ENCODE measurements around the gene PEX11B.
"Not testable (repeated sequence)": the region's sequence is repeated elsewhere in the genome, so short reads cannot be mapped to it uniquely, and the experiment has no call there.

PEX11B gene

DNA sequence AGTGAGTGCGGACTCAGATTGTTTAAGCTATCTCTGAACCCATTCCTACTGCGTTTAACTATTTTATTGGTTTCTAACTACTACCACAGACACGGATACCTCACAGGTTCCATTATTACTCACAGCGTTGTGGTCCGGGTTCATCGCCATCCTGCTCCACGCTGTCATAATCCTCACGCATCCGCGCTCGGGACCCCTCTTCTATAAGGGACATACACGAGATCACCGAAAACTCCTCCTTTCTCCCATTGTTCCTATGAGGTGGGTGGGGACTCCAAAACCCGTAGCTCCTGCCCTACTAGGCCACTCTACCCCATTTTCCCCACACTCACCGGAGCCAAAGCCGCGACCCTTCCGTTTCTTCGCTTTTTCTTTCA is 8.2 kb upstream of the PEX11B start:
- TF ChIP-seq, protein P1, sequence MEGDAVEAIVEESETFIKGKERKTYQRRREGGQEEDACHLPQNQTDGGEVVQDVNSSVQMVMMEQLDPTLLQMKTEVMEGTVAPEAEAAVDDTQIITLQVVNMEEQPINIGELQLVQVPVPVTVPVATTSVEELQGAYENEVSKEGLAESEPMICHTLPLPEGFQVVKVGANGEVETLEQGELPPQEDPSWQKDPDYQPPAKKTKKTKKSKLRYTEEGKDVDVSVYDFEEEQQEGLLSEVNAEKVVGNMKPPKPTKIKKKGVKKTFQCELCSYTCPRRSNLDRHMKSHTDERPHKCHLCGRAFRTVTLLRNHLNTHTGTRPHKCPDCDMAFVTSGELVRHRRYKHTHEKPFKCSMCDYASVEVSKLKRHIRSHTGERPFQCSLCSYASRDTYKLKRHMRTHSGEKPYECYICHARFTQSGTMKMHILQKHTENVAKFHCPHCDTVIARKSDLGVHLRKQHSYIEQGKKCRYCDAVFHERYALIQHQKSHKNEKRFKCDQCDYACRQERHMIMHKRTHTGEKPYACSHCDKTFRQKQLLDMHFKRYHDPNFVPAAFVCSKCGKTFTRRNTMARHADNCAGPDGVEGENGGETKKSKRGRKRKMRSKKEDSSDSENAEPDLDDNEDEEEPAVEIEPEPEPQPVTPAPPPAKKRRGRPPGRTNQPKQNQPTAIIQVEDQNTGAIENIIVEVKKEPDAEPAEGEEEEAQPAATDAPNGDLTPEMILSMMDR (IDR thresholded peaks at IDR 0.05; ENCODE audit: borderline replicate concordance, control extremely low read depth, extremely low read depth, insufficient read depth, missing control alignments) = no peak
- in situ Hi-C loops (cut with MboI; ENCODE audit: low sequenced_read_pairs, unreplicated experiment) = no loop called here
- no peak for DNase-seq (ENCODE audit: low spot score)

DNA sequence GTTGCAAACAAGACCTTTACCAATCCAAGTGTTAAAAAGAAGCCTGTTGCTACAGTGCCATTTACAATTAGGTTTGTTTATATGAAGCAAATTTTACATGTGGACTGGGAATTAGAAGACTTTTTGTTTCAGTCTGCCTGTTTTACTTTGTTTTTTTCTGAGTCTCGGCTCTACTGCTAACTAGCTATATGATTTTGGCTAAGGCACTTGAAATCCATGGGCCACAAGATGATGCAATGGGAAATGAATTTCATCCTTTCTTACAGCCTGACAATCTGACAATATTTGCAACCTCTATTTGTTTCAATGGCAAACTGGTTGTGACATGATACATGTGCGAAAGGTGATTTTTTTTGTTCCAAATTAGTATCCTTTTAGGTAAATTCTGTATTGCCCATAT is 3.7 kb upstream of the PEX11B start:
- in situ Hi-C loops (cut with MboI; ENCODE audit: low sequenced_read_pairs, unreplicated experiment) = no loop called here
- TF ChIP-seq, protein P1 (IDR thresholded peaks at IDR 0.05; ENCODE audit: borderline replicate concordance, control extremely low read depth, extremely low read depth, insufficient read depth, missing control alignments) = no peak

DNA sequence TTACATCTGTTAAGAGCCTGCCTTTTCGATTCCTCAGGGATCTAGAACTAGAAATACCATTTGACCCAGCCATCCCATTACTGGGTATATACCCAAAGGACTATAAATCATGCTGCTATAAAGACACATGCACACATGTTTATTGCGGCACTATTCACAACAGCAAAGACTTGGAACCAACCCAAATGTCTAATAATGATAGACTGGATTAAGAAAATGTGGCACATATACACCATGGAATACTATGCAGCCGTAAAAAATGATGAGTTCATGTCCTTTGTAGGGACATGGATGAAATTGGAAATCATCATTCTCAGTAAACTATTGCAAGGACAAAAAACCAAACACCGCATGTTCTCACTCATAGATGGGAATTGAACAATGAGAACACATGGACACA is 1.8 kb upstream of the PEX11B start:
- in situ Hi-C loops (cut with MboI; ENCODE audit: low sequenced_read_pairs, unreplicated experiment); DNase-seq (ENCODE audit: low spot score): not testable (repeated sequence)

More for the DNA sequence above, 3.7 kb upstream of the PEX11B start:
- no peak for DNase-seq (ENCODE audit: low spot score)

DNA sequence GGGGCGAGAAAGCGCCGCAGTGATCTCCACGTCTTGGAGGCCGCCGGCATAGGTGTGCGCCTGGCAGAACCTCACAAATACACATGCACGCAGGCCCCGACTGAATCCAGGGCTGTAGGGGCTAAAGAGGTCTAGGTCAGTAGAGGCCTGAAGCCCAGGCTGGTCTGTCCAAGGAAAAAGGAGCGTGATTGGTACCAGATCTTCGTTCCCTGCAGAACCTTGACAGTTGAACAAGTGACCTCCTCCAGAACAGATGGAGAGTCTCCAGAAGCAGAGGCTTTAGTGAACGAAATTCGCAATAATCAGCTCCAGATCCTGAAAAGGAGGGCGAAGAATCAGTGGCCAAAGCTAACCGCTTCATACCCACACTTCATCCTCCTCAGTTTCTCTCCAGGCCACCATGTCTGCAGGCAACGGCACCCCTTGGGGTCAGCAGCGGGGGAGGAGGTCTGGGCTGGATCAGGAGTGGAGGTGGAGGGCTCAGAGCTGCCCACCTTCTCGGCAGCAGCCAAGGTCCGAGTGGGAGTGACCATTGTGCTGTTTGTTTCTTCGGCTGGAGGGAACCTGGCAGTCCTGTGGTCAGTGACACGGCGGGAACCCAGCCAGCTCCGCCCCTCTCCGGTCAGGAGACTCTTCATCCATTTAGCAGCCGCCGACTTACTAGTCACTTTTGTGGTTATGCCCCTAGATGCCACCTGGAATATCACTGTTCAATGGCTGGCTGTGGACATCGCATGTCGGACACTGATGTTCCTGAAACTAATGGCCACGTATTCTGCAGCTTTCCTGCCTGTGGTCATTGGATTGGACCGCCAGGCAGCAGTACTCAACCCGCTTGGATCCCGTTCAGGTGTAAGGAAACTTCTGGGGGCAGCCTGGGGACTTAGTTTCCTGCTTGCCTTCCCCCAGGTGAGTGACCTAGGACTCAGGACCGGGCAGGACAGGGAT is 749 bp upstream of the PEX11B start:
- DNase-seq (ENCODE audit: low spot score) = peak; percentile 52
- in situ Hi-C loops (cut with MboI; ENCODE audit: low sequenced_read_pairs, unreplicated experiment) = no loop called here
- TF ChIP-seq, protein P1 (IDR thresholded peaks at IDR 0.05; ENCODE audit: borderline replicate concordance, control extremely low read depth, extremely low read depth, insufficient read depth, missing control alignments) = no peak

DNA sequence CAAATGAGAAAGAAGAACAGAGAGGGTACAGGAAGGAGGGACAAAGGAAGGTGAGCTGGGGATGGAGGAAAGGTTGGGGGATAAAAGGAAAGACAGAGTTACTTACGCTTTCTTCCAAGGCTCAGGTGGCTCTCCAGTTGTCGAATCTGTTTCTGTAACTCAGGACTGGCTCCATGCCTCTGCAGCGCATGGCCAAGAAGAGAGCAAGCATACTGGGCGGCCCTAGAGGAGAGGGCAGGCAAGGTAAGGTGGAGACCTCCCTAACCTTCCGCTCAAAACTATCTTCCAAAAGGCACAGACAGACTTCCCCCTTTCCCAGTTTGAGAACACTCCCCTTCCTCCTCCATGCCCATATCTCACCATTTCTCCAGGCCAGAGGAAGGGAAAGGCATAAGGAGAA is 922 bp downstream of the PEX11B start:
- in situ Hi-C loops (cut with MboI; ENCODE audit: low sequenced_read_pairs, unreplicated experiment) = no loop called here
- TF ChIP-seq, protein P1 (IDR thresholded peaks at IDR 0.05; ENCODE audit: borderline replicate concordance, control extremely low read depth, extremely low read depth, insufficient read depth, missing control alignments) = no peak

DNA sequence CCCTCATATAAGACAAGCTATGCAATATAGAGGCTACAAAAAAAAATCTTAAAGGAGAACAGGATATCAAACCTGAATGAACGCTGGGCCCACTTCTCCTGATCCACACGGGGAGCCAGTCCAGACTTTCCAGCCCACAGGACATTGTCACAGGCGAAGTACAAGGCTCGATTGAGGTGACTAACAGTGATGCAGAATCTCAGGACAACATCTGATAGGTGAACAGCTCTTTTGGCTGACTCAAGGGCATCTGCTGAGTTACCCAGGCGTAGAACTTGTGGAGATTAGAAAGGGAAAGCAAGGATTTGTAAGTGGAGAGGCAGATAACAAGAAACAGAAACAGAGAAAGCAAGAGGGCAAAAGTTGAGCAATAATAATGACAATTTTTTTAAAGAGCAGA is 1.8 kb downstream of the PEX11B start:
- in situ Hi-C loops (cut with MboI; ENCODE audit: low sequenced_read_pairs, unreplicated experiment) = no loop called here
- no peak for DNase-seq (ENCODE audit: low spot score)
- TF ChIP-seq, protein P1 (IDR thresholded peaks at IDR 0.05; ENCODE audit: borderline replicate concordance, control extremely low read depth, extremely low read depth, insufficient read depth, missing control alignments) = no peak

More for the DNA sequence above, 922 bp downstream of the PEX11B start:
- no peak for DNase-seq (ENCODE audit: low spot score)

DNA sequence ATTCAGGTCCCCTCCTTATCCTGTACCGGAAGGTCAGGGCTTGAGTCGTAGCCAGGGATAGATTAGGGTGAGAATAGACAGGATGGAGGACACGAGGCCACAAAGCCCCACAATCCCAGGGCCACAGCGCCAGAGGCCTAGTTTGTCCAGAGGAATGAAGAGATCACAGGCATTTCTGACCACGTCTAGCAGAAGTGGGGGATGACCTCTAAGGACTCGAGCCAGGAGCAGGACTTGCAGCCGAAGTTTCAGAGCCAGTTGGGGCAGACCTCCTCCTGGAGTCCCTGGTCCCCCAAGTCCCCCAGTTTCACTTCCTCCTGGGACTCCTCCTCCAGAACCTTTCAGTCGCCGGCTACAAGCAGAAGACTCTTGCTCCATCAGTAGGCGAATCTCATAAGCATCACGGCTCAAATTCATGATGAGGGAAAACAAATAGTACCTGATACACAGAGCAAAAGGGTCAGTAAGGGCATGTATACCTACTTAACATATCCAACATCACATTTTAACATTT is 6.3 kb downstream of the PEX11B start:
- no peak for DNase-seq (ENCODE audit: low spot score)
- in situ Hi-C loops (cut with MboI; ENCODE audit: low sequenced_read_pairs, unreplicated experiment) = no loop called here
- TF ChIP-seq, protein P1 (IDR thresholded peaks at IDR 0.05; ENCODE audit: borderline replicate concordance, control extremely low read depth, extremely low read depth, insufficient read depth, missing control alignments) = no peak
